IMR-90 (cell line): ENCODE data around the gene RNF217. TPM values are rescaled to one million over a fixed set of nuclear protein-coding genes. Genes with fewer than 3 reads are reported as not detected.

Experiments used
- ATAC-seq: fragments of 200-7000 bp; cut with Tn5 transposase; 2 replicates; pipeline ENCODE4 v1.9.1; 2020; ENCODE audit warnings: low read depth, mild to moderate bottlenecking, moderate library complexity
- BruUV-seq: library from RNA; stranded (reverse); fragments of 400-500 nt; replicated peaks from 2 replicates; lab custom pipeline; 2021; lab: Mats Ljungman, UMichigan
- CTCF ChIA-PET: fragments of 300-600 bp; formaldehyde crosslinking; extraction: SDS; loops from one replicate; lab custom pipeline; 2021; ENCODE audit warnings: antibody characterized with exemption; lab: Yijun Ruan, JAX
- POLR2A ChIA-PET: fragments of 300-600 bp; sonication (Branson Sonifier 250); formaldehyde crosslinking; loops from one replicate; lab custom pipeline; 2022; ENCODE audit warnings: antibody characterized with exemption; ENCODE audit not compliant: unreplicated experiment; lab: Charles Lee
- DNase-seq: peaks from one replicate; pipeline ENCODE4 v3.0.0; 2013
- H2AFZ ChIP-seq: replicated peaks from 2 replicates; pipeline ENCODE3; 2013; ENCODE audit warnings: low read length, mild to moderate bottlenecking; ENCODE audit not compliant: poor library complexity
- H2AK5ac ChIP-seq: 2 replicates; pipeline ENCODE4 v1.6.1; 2013; ENCODE audit warnings: low read depth, low read length, inconsistent platforms
- H2AK9ac ChIP-seq: replicated peaks from 2 replicates; pipeline ENCODE3; 2013; ENCODE audit warnings: mild to moderate bottlenecking, low read depth, low read length, moderate library complexity; ENCODE audit not compliant: poor library complexity
- H2BK120ac ChIP-seq: 2 replicates; pipeline ENCODE4 v1.6.1; 2013; ENCODE audit warnings: low read depth, low read length, inconsistent platforms
- H2BK15ac ChIP-seq: 3 replicates; pipeline ENCODE4 v1.6.1; 2013; ENCODE audit warnings: low read depth, low read length, inconsistent platforms
- H2BK20ac ChIP-seq: 2 replicates; pipeline ENCODE4 v1.6.1; 2013; ENCODE audit warnings: low read depth, mild to moderate bottlenecking, inconsistent platforms, low read length, moderate library complexity
- H2BK5ac ChIP-seq: 2 replicates; pipeline ENCODE4 v1.6.1; 2013; ENCODE audit warnings: mild to moderate bottlenecking, low read depth, low read length, inconsistent platforms; ENCODE audit not compliant: poor library complexity, severe bottlenecking
- H3K14ac ChIP-seq: replicated peaks from 2 replicates; pipeline ENCODE4 v1.6.1; 2013; ENCODE audit warnings: low read depth, low read length, inconsistent platforms
- H3K18ac ChIP-seq: 2 replicates; pipeline ENCODE4 v1.6.1; 2013; ENCODE audit warnings: low read depth, low read length, control low read depth
- H3K23ac ChIP-seq: 2 replicates; pipeline ENCODE4 v1.6.1; 2013; ENCODE audit warnings: low read depth, low read length, inconsistent platforms
- H3K27ac ChIP-seq: 2 replicates; pipeline ENCODE4 v1.5.1; 2013; ENCODE audit warnings: mild to moderate bottlenecking, control low read depth, low read length; ENCODE audit not compliant: insufficient read depth
- H3K27me3 ChIP-seq: 2 replicates; pipeline ENCODE4 v1.6.1; 2013; ENCODE audit warnings: low read length; ENCODE audit not compliant: control insufficient read depth, insufficient read depth
- H3K36me3 ChIP-seq: 2 replicates; pipeline ENCODE4 v1.6.1; 2013; ENCODE audit warnings: low read length, mixed read lengths; ENCODE audit not compliant: control insufficient read depth, insufficient read depth
- H3K4ac ChIP-seq: 2 replicates; pipeline ENCODE4 v1.6.1; 2013; ENCODE audit warnings: low read depth, low read length, inconsistent platforms
- H3K4me1 ChIP-seq: 2 replicates; pipeline ENCODE4 v1.6.1; 2013; ENCODE audit warnings: low read length, mixed read lengths; ENCODE audit not compliant: control insufficient read depth, insufficient read depth
- H3K4me2 ChIP-seq: 2 replicates; pipeline ENCODE4 v1.6.1; 2013; ENCODE audit warnings: low read depth, mild to moderate bottlenecking, control low read depth, low read length, moderate library complexity
- H3K4me3 ChIP-seq: 2 replicates; pipeline ENCODE4 v1.5.1; 2013; ENCODE audit warnings: low read depth, mild to moderate bottlenecking, control low read depth, low read length, moderate library complexity; ENCODE audit not compliant: insufficient read depth
- H3K56ac ChIP-seq: 2 replicates; pipeline ENCODE4 v1.6.1; 2013; ENCODE audit warnings: low read length, inconsistent platforms; ENCODE audit not compliant: insufficient read depth; ENCODE audit errors: extremely low read depth
- H3K79me1 ChIP-seq, 2 experiments: 2 replicates each; pipeline ENCODE4 v1.6.1; 2013; ENCODE audit warnings: low read length in 2 of 2, inconsistent platforms in 1 of 2, low read depth in 1 of 2
- H3K9ac ChIP-seq: 2 replicates; pipeline ENCODE4 v1.6.1; 2013; ENCODE audit warnings: low read depth, low read length, control low read depth
- H3K9me1 ChIP-seq: 2 replicates; pipeline ENCODE4 v1.6.1; 2013; ENCODE audit warnings: low read length, inconsistent platforms; ENCODE audit not compliant: insufficient read depth
- H3K9me3 ChIP-seq: 2 replicates; pipeline ENCODE4 v1.6.1; 2013; ENCODE audit warnings: low read length; ENCODE audit not compliant: control insufficient read depth, insufficient read depth
- H4K20me1 ChIP-seq: 2 replicates; pipeline ENCODE4 v1.6.1; 2013; ENCODE audit warnings: low read length, inconsistent platforms; ENCODE audit not compliant: insufficient read depth
- H4K5ac ChIP-seq: 2 replicates; pipeline ENCODE4 v1.6.1; 2013; ENCODE audit warnings: mild to moderate bottlenecking, low read depth, low read length, control low read depth
- H4K8ac ChIP-seq, 2 experiments: 2 replicates each; pipeline ENCODE4 v1.6.1; 2013; ENCODE audit warnings: low read depth in 2 of 2, low read length in 2 of 2, control low read depth in 1 of 2, inconsistent platforms in 1 of 2
- H4K91ac ChIP-seq: 2 replicates; pipeline ENCODE4 v1.6.1; 2013; ENCODE audit warnings: low read depth, low read length, inconsistent platforms; ENCODE audit not compliant: insufficient read depth
- BHLHE40 ChIP-seq: fragments of 150-350 bp; IDR thresholded peaks from 2 replicates; pipeline ENCODE4 v1.6.1; 2016; ENCODE audit warnings: mild to moderate bottlenecking, low read depth, low read length
- CEBPB ChIP-seq: IDR thresholded peaks from 2 replicates; pipeline ENCODE4 v1.6.1; 2012; ENCODE audit warnings: low read depth, low read length, improper control_type of control experiment
- CHD1 ChIP-seq: IDR thresholded peaks from 2 replicates; pipeline ENCODE4 v1.6.1; 2012; ENCODE audit warnings: low read depth, low read length, improper control_type of control experiment
- CTCF ChIP-seq: conservative IDR thresholded peaks from 2 replicates; pipeline ENCODE4 v1.5.1; 2012; ENCODE audit warnings: mild to moderate bottlenecking, low read depth, low read length, improper control_type of control experiment
- FOS ChIP-seq: fragments of 150-350 bp; IDR thresholded peaks from 2 replicates; pipeline ENCODE4 v1.6.1; 2016; ENCODE audit warnings: low read depth, low read length
- MAFK ChIP-seq: IDR thresholded peaks from 2 replicates; pipeline ENCODE4 v1.6.1; 2012; ENCODE audit warnings: low read depth, low read length, improper control_type of control experiment
- MAZ ChIP-seq: IDR thresholded peaks from 2 replicates; pipeline ENCODE4 v1.6.1; 2012; ENCODE audit warnings: low read depth, mild to moderate bottlenecking, low read length, improper control_type of control experiment, moderate library complexity, borderline replicate concordance
- MXI1 ChIP-seq: IDR thresholded peaks from 2 replicates; pipeline ENCODE4 v1.6.1; 2012; ENCODE audit warnings: low read depth, mild to moderate bottlenecking, low read length, moderate library complexity, borderline replicate concordance
- NFE2L2 ChIP-seq: fragments of 150-350 bp; IDR thresholded peaks from 2 replicates; pipeline ENCODE4 v1.6.1; 2016; ENCODE audit warnings: low read depth, mild to moderate bottlenecking, low read length
- POLR2A ChIP-seq: IDR thresholded peaks from 2 replicates; pipeline ENCODE4 v1.6.1; 2012; ENCODE audit warnings: mild to moderate bottlenecking, low read depth, low read length
- RAD21 ChIP-seq: IDR thresholded peaks from 2 replicates; pipeline ENCODE4 v1.6.1; 2012; ENCODE audit warnings: low read length, improper control_type of control experiment
- RCOR1 ChIP-seq: IDR thresholded peaks from 2 replicates; pipeline ENCODE4 v1.6.1; 2012; ENCODE audit warnings: mild to moderate bottlenecking, low read length, improper control_type of control experiment; ENCODE audit not compliant: insufficient replicate concordance
- RFX5 ChIP-seq: IDR thresholded peaks from 2 replicates; pipeline ENCODE4 v1.8.0; 2012; ENCODE audit warnings: low read depth, mild to moderate bottlenecking, low read length, moderate library complexity
- SMC3 ChIP-seq: fragments of 150-350 bp; IDR thresholded peaks from 2 replicates; pipeline ENCODE4 v1.6.1; 2016; ENCODE audit warnings: low read depth, mild to moderate bottlenecking, antibody characterized with exemption, low read length, moderate library complexity
- USF2 ChIP-seq: fragments of 150-350 bp; IDR thresholded peaks from 2 replicates; pipeline ENCODE4 v1.6.1; 2017; ENCODE audit warnings: mild to moderate bottlenecking, antibody characterized with exemption, low read length, low read depth
- WGBS, 2 experiments: methylation state at CpG; one replicate each; pipeline versions ENCODE4 v1.1.5 to v1.1.7; 2013; ENCODE audit warnings: missing lambda C conversion rate in 2 of 2; ENCODE audit not compliant: insufficient read length in 1 of 2; ENCODE audit errors: extremely low coverage in 2 of 2; 5-methylcytosine and 5-hydroxymethylcytosine counted together
- dilution Hi-C: fragments of 300-500 bp; cut with HindIII; formaldehyde crosslinking; loops from one replicate; pipeline ENCODE4 v1.14.3; 2018; ENCODE audit warnings: low sequenced_read_pairs; ENCODE audit not compliant: unreplicated experiment
- in situ Hi-C: fragments of 300-500 bp; cut with MboI; formaldehyde crosslinking; loops from 3 replicates; pipeline ENCODE4 v1.14.3; 2019; ENCODE audit warnings: low sequenced_read_pairs, inconsistent platforms, mixed read lengths
- intact Hi-C: fragments of 100-400 bp; cut with micrococcal nuclease; formaldehyde crosslinking; loops from 2 replicates; pipeline ENCODE4 v1.10.0; 2022
- polyA plus RNA-seq, 3 experiments: library from polyadenylated mRNA; depleted of rRNA; stranded (reverse); fragments of >200 nt; gene quantifications; 2 replicates each; pipeline ENCODE4 v1.2.3, GENCODE V29; 2012; ENCODE audit warnings: low replicate concordance in 1 of 3
- total RNA-seq: library from RNA; depleted of rRNA; stranded (reverse); fragments of >200 nt; gene quantifications from 2 replicates; pipeline ENCODE4 v1.2.3, GENCODE V29; 2012

Gene RNF217
- total and polyA plus RNA-seq, 2 of the 4 experiments (the other 2 are of a cell fraction): 11.7 to 20.4 TPM

- ATAC-seq (peak; percentile 13), DNase-seq (peak; percentile 35)
- Histone ChIP-seq H3K4ac (peak overlapping the region; percentile 97), H2BK120ac (peak overlapping the region; percentile 92), H2AK9ac (peak overlapping the region; percentile 98), H4K5ac (peak overlapping the region; percentile 80), H3K9me1 (no peaks in the 10 kb centered on the region; the same call in 1 of the 2 replicates), H2BK20ac (peak overlapping the region; percentile 76), H3K36me3 (peaks cover 1% of the 10 kb centered on the region), H2AFZ (peak overlapping the region; percentile 93), H3K9ac (peak overlapping the region; percentile 89), H3K4me1 (peaks cover 7% of the 10 kb centered on the region; the same call in 1 of the 2 replicates), H4K91ac (peak overlapping the region; percentile 96), H2BK15ac (peak overlapping the region; percentile 73; the same call in 2 of the 3 replicates), H2AK5ac (peak overlapping the region; percentile 82), H3K79me1 (peaks cover 7 to 48% of the 10 kb centered on the region in 2 experiments; a peak in 3 of 4 replicates), H3K14ac (peak overlapping the region; percentile 99), H4K20me1 (peaks cover 22% of the 10 kb centered on the region; the same call in 1 of the 2 replicates), H2BK5ac (peak overlapping the region; percentile 90), H4K8ac (peak overlapping the region; percentile 78 to 93), H3K27me3 (no peaks in the 10 kb centered on the region), H3K18ac (peak overlapping the region; percentile 84), H3K56ac (peak overlapping the region; percentile 95), H3K4me3 (peak overlapping the region; percentile 83), H3K27ac (peak overlapping the region; percentile 94), H3K4me2 (peak overlapping the region; percentile 82), H3K9me3 (no peaks in the 10 kb centered on the region), H3K23ac (peak overlapping the region; percentile 97)
- CTCF ChIA-PET: interaction anchor here (0.7 to 1.3 kb wide), 2 partner anchors 136 to 151 kb away, joined by 3 to 5 read pairs; no protein-coding TSS in a partner anchor
- POLR2A ChIA-PET: interaction anchor here (0.6 to 1.7 kb wide), 5 partner anchors 11 to 326 kb away, joined by 3 to 10 read pairs (median 3); no protein-coding TSS in a partner anchor
- WGBS, 2 experiments: 0% methylated on average over 14 of the region's 65 CpGs; no CpG with 5 or more reads in 1 of the 2 experiments
- in situ Hi-C loops (loop anchor here (25.0 kb wide), 1 partner anchor 149 kb away; no protein-coding TSS in a partner anchor), dilution Hi-C loops (no loop called here), intact Hi-C loops (loop anchor here (1.0 to 5.0 kb wide), 5 partner anchors 88 to 338 kb away; partner anchors contain the start of gene HDDC2)
- no TSS peak for BruUV-seq
- no peak for TF ChIP-seq BHLHE40
- TF ChIP-seq RFX5: no peak
- peak; percentile 78 for TF ChIP-seq CHD1
- 0 out of 2 replicates have a peak, but pooled peaks have one; percentile 28 for TF ChIP-seq MAZ
- TF ChIP-seq SMC3: no peak
- TF ChIP-seq POLR2A: no peak
- TF ChIP-seq CEBPB: no peak
- TF ChIP-seq MXI1: no peak
- TF ChIP-seq USF2: no peak
- TF ChIP-seq RCOR1: no peak
- TF ChIP-seq FOS: no peak
- TF ChIP-seq MAFK: no peak
- TF ChIP-seq CTCF: no peak; the same call in 1 of the 2 replicates
- no peak for TF ChIP-seq NFE2L2
- peak; percentile 10 for TF ChIP-seq RAD21
Observed at GRCh38 chr6:124962639-124963415, 590 bp downstream of the RNF217 start.
